OCI-LY7 (cell line): ENCODE results near the gene RETSAT. TPM values are rescaled to one million over a fixed set of nuclear protein-coding genes. Genes with fewer than 3 reads are reported as not detected.

ENCODE experiments used
- BruUV-seq: library from RNA; stranded (reverse); fragments of 400-500 nt; replicated peaks from 2 replicates; lab custom pipeline; 2021; lab: Mats Ljungman, UMichigan
- CTCF ChIA-PET: fragments of 300-600 bp; sonication (Branson Sonifier 250); formaldehyde crosslinking; loops from one replicate; lab custom pipeline; 2022; ENCODE audit warnings: antibody characterized with exemption; ENCODE audit not compliant: unreplicated experiment; lab: Charles Lee
- POLR2A ChIA-PET: fragments of 300-600 bp; sonication (Branson Sonifier 250); formaldehyde crosslinking; loops from one replicate; lab custom pipeline; 2022; ENCODE audit warnings: antibody characterized with exemption; lab: Charles Lee
- DNase-seq: peaks from one replicate; pipeline ENCODE4 v3.0.0-alpha.2; 2015; ENCODE audit warnings: low spot score
- H2AFZ ChIP-seq: fragments of 200-600 bp; sonication (generic), shearing (Covaris generic); 2 replicates; pipeline ENCODE4 v1.6.1; 2014; ENCODE audit warnings: mild to moderate bottlenecking, antibody characterized with exemption, low read length, moderate library complexity
- H3K27ac ChIP-seq: fragments of 200-600 bp; sonication (generic); 2 replicates; pipeline ENCODE4 v1.5.1; 2014; ENCODE audit warnings: mixed run types, low read depth, mild to moderate bottlenecking, moderate library complexity, low read length, inconsistent platforms; ENCODE audit not compliant: poor library complexity, severe bottlenecking
- H3K36me3 ChIP-seq: fragments of 200-600 bp; sonication (generic); 2 replicates; pipeline ENCODE4 v1.6.1; 2014; ENCODE audit warnings: mild to moderate bottlenecking, antibody characterized with exemption, low read length, moderate library complexity, mixed read lengths; ENCODE audit not compliant: insufficient read depth
- H3K4me1 ChIP-seq: fragments of 200-600 bp; sonication (generic); 2 replicates; pipeline ENCODE4 v1.5.1; 2014; ENCODE audit warnings: mild to moderate bottlenecking, low read length; ENCODE audit not compliant: insufficient read depth, poor library complexity, severe bottlenecking
- H3K4me2 ChIP-seq: fragments of 200-600 bp; sonication (generic); 2 replicates; pipeline ENCODE4 v1.6.1; 2014; ENCODE audit warnings: mild to moderate bottlenecking, low read length
- H3K4me3 ChIP-seq: fragments of 200-600 bp; sonication (generic); 2 replicates; pipeline ENCODE4 v1.5.1; 2014; ENCODE audit warnings: mild to moderate bottlenecking, low read depth, low read length; ENCODE audit not compliant: poor library complexity, severe bottlenecking
- H3K79me2 ChIP-seq: fragments of 200-600 bp; sonication (generic); 2 replicates; pipeline ENCODE4 v1.6.1; 2016; ENCODE audit warnings: low read depth, mild to moderate bottlenecking, low read length, moderate library complexity, mixed read lengths; ENCODE audit not compliant: insufficient read depth
- H3K9me2 ChIP-seq: fragments of 200-600 bp; sonication (generic); 2 replicates; pipeline ENCODE4 v1.6.1; 2016; ENCODE audit warnings: mild to moderate bottlenecking, low read length, mixed read lengths; ENCODE audit not compliant: insufficient read depth
- H3K9me3 ChIP-seq: fragments of 200-600 bp; sonication (generic); 2 replicates; pipeline ENCODE4 v1.6.1; 2014; ENCODE audit warnings: mild to moderate bottlenecking, mixed run types, low read length, mixed read lengths
- H4K20me1 ChIP-seq: fragments of 200-600 bp; sonication (generic); 2 replicates; pipeline ENCODE4 v1.6.1; 2014; ENCODE audit warnings: mild to moderate bottlenecking, antibody characterized with exemption, low read length, moderate library complexity, mixed read lengths; ENCODE audit not compliant: insufficient read depth
- EZH2phosphoT487 ChIP-seq: fragments of 200-600 bp; sonication (generic); IDR thresholded peaks from 2 replicates; pipeline ENCODE4 v1.6.1; 2018; ENCODE audit warnings: low read depth, borderline replicate concordance, mild to moderate bottlenecking, mixed run types, antibody characterized with exemption, low read length, moderate library complexity, mixed read lengths
- intact Hi-C: fragments of 100-400 bp; cut with micrococcal nuclease; formaldehyde crosslinking; loops from one replicate; pipeline ENCODE4 v1.10.0; 2022; ENCODE audit not compliant: unreplicated experiment
- total RNA-seq, 2 experiments: library from RNA; depleted of rRNA in 1 of 2; stranded (reverse); fragments of >200 nt in 1 of 2; shearing (Covaris generic) in 1 of 2; gene quantifications; 2 replicates each; pipeline ENCODE4 v1.2.3, GENCODE V29; 2014 to 2022
- TF ChIP-seq, protein P1 (sequence below): fragments of 200-600 bp; sonication (generic); conservative IDR thresholded peaks from 2 replicates; pipeline ENCODE4 v1.5.1; 2014; ENCODE audit warnings: mild to moderate bottlenecking, antibody characterized with exemption, low read length, moderate library complexity, mixed read lengths

RETSAT gene
- total RNA-seq, 2 experiments from 2014 or later: 14.1 to 19.9 TPM

DNA sequence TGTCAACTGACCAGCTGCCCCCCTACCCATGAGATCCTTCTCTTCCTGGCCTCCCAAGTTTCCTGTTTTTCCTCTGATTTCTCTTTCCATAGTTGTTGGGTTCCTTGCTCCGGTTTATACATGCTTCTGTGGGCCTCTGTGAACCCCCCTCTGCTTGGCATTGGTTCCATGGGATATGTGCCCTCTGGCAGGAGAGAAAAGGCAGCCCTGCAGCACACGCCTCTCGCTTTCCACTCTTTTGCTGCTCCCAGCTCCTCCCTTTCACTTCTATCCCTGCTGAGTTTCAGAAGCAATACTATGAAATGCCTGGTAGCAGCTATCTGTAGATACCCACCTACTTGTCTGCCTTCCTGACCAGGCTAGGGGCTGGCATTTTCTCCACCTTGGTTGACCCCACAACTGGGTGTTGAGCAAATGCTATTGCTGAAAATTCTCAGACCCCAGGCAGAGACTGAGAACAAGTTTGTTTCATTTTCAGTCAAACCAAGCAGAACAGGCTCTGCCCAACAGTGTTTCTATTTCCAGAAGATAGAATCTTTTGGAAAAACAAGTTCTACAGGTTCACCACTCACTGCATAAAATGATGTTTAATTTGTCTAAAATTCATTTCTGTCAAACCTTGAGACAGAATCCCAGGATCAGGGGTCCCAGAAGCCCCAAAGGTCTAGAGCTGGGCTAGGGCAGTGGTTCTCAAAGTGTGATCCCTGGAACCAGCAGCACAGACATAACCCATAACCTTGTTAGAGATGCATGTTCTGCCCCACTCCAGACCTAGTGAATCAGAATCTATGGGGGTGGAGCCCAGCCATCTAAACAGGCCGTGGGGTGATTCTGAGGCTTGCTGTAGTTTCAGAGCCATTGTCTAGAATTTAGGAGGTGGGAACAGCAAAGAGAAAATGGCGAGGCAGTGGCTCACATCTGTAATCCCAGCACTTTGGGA is 42.5 kb upstream of the RETSAT start:
- no peaks in the 10 kb centered on the region for H3K9me3 ChIP-seq
- no peaks in the 10 kb centered on the region for H3K79me2 ChIP-seq
- no peak overlapping the region for H2AFZ ChIP-seq
- POLR2A ChIA-PET: no interaction called here
- H3K4me1 ChIP-seq: peaks cover 8% of the 10 kb centered on the region
- H3K9me2 ChIP-seq: no peaks in the 10 kb centered on the region
- H3K36me3 ChIP-seq: no peaks in the 10 kb centered on the region
- no peaks in the 10 kb centered on the region for H4K20me1 ChIP-seq
- no peak overlapping the region for H3K4me2 ChIP-seq
- TF ChIP-seq, protein P1, sequence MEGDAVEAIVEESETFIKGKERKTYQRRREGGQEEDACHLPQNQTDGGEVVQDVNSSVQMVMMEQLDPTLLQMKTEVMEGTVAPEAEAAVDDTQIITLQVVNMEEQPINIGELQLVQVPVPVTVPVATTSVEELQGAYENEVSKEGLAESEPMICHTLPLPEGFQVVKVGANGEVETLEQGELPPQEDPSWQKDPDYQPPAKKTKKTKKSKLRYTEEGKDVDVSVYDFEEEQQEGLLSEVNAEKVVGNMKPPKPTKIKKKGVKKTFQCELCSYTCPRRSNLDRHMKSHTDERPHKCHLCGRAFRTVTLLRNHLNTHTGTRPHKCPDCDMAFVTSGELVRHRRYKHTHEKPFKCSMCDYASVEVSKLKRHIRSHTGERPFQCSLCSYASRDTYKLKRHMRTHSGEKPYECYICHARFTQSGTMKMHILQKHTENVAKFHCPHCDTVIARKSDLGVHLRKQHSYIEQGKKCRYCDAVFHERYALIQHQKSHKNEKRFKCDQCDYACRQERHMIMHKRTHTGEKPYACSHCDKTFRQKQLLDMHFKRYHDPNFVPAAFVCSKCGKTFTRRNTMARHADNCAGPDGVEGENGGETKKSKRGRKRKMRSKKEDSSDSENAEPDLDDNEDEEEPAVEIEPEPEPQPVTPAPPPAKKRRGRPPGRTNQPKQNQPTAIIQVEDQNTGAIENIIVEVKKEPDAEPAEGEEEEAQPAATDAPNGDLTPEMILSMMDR: no peak
- no peak for TF ChIP-seq EZH2phosphoT487
- DNase-seq: no peak
- BruUV-seq: no TSS peak
- H3K27ac ChIP-seq: no peak overlapping the region
- CTCF ChIA-PET: no interaction called here
- intact Hi-C loops: no loop called here
- H3K4me3 ChIP-seq: no peak overlapping the region

DNA sequence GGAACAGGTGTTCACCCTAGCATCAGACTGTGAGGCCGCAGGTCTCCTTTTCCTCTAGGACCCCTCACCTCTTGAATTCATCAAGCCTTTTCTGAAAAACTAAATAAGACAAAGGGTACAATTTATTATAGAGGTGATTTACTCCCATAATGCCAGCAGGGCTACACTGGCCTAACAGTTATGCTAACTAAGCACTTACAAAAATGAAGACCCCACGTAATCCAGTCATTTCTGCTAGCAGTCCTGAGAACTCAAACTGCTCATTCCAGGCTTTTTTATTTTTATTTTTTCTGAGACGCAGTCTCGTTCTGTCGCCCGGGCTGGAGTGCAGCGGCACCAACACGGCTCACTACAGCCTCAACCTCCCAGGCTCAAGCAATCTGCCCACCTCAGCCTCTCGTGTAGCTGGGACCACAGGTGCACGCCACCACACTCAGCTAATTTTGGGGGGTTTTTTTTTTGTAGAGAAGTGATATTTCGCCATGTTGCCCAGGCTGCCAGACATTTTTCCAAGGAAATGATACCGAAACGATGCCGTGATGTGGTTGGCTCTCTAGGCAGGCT is 41.7 kb upstream of the RETSAT start:
- intact Hi-C loops: no loop called here
- DNase-seq: no peak
- H4K20me1 ChIP-seq: no peaks in the 10 kb centered on the region
- H3K4me1 ChIP-seq: peaks cover 8% of the 10 kb centered on the region
- H3K9me3 ChIP-seq: no peaks in the 10 kb centered on the region
- CTCF ChIA-PET: no interaction called here
- POLR2A ChIA-PET: no interaction called here
- no peaks in the 10 kb centered on the region for H3K79me2 ChIP-seq
- no peak overlapping the region for H2AFZ ChIP-seq
- no peak overlapping the region for H3K27ac ChIP-seq
- H3K36me3 ChIP-seq: no peaks in the 10 kb centered on the region
- no peak for TF ChIP-seq EZH2phosphoT487
- TF ChIP-seq, protein P1: no peak
- no peak overlapping the region for H3K4me3 ChIP-seq
- H3K4me2 ChIP-seq: no peak overlapping the region
- no peaks in the 10 kb centered on the region for H3K9me2 ChIP-seq
- no TSS peak for BruUV-seq
